ENCODE results near the gene CHAD. TPM values are rescaled to one million over a fixed set of nuclear protein-coding genes. Genes with fewer than 3 reads are reported as not detected.

Gene CHAD
- total RNA-seq, 1 experiment from 2014 or later: 0.09 TPM

DNA sequence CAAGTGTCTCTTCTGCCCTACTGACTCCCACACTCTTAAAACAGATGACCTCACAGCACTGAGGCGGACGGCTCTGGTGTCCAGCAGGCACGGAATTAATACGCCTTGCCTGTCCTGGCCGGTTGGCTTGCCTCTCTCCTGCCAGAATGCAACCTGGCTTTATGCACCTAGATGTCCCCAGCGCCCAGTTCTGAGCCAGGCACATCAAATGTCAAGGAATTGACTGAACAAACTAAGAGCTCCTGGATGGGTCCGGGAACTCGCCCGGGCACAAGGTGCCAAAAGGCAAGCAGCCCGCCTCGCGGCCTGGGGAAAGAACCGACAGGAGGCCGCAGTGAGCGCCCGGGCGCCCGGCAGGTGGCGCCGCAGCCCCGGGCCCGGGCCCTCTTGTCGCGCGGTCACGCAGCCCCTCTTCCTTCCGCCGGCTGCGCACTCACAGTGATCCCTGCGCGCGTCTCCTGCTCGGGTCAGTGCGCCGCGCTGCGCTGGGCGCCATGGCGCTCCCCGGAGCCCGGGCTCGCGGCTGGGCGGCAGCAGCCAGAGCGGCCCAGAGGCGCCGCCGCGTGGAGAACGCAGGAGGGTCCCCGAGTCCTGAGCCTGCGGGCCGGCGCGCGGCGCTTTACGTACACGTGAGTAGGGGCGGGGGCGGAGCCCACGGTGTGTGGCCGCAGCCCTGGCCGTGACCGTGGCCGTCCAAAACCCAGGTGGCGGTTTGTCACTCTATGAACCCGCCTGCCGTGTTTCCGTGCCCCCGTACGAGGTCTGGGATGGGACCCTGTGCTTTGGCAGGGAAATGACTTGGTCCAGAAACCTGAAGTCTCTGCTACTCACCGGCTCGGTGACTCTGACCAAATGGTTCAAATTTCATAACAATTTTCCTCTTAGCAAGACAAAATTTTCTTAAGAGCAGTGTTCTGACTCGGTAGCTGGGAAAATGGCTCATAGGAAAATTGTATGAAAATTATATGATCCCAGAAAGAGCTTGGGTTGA is 10.0 kb upstream of the CHAD start, which contains the start of gene RSAD1:
Gene RSAD1 (plus strand): TSS at position 470 of the 991 bp plus-strand sequence. CDS start 25 bp downstream, at position 495.
- DNase-seq (ENCODE audit: low spot score) (peak; percentile 83), ATAC-seq (peak; percentile 82)
- ChIA-PET CTCF (interaction anchor here (0.5 to 2.8 kb wide), 41 partner anchors 9 to 478 kb away, joined by 3 to 42 read pairs (median 4); partner anchors contain the start of genes CACNA1G, CHAD, LRRC59 and TMEM92), POLR2A (interaction anchor here (0.6 to 1.4 kb wide), 4 partner anchors 32 to 82 kb away, joined by 3 to 7 read pairs (median 4); partner anchors contain the start of genes CACNA1G and LRRC59)
- H3K27me3 Mint-ChIP-seq (ENCODE audit: low read depth): peaks cover 20% of the 10 kb centered on the region
- peaks cover 5% of the 10 kb centered on the region for H3K36me3 Mint-ChIP-seq
- H3K4me3 Mint-ChIP-seq: peak within 1 kb of the TSS; percentile 81
- peak within 1 kb of the TSS; percentile 68; the same call in 1 of the 2 replicates for H3K27ac Mint-ChIP-seq
- H3K9me3 Mint-ChIP-seq: no peaks in the 10 kb centered on the region
- peaks cover 14% of the 10 kb centered on the region for H3K4me1 Mint-ChIP-seq
- TF ChIP-seq KAT7 (CRISPR knock-in tag; IDR thresholded peaks at IDR 0.05; ENCODE audit: borderline replicate concordance) (0 out of 2 replicates have a peak, but pooled peaks have one; percentile 87), ZNF671 (CRISPR knock-in tag; IDR thresholded peaks at IDR 0.05) (no peak), ESRRA (CRISPR knock-in tag; IDR thresholded peaks at IDR 0.05; ENCODE audit: borderline replicate concordance) (peak; percentile 81; the same call in 1 of the 2 replicates), NR3C1 (CRISPR knock-in tag; conservative IDR thresholded peaks at IDR 0.05; ENCODE audit: low read depth) (0 out of 2 replicates have a peak, but pooled peaks have one; percentile 31), ZNF423 (CRISPR knock-in tag; IDR thresholded peaks at IDR 0.05) (peak; percentile 59), CBFB (CRISPR knock-in tag; IDR thresholded peaks at IDR 0.05; ENCODE audit: low read depth) (0 out of 2 replicates have a peak, but pooled peaks have one; percentile 69), ZBTB21 (CRISPR knock-in tag; IDR thresholded peaks at IDR 0.05; ENCODE audit: borderline replicate concordance) (0 out of 2 replicates have a peak, but pooled peaks have one; percentile 32), FOXJ3 (CRISPR knock-in tag; IDR thresholded peaks at IDR 0.05; ENCODE audit: borderline replicate concordance) (no peak), SP1 (CRISPR knock-in tag; conservative IDR thresholded peaks at IDR 0.05) (0 out of 2 replicates have a peak, but pooled peaks have one; percentile 54), GABPB1 (CRISPR knock-in tag; IDR thresholded peaks at IDR 0.05) (peak; percentile 72; the same call in 1 of the 2 replicates), CREM (CRISPR knock-in tag; IDR thresholded peaks at IDR 0.05) (peak; percentile 70), ZNF317 (CRISPR knock-in tag; IDR thresholded peaks at IDR 0.05; ENCODE audit: borderline replicate concordance, low read depth) (0 out of 2 replicates have a peak, but pooled peaks have one; percentile 41), ETV6 (CRISPR knock-in tag; IDR thresholded peaks at IDR 0.05) (peak; percentile 82), ZNF219 (CRISPR knock-in tag; IDR thresholded peaks at IDR 0.05; ENCODE audit: borderline replicate concordance) (no peak), RELA (CRISPR knock-in tag; IDR thresholded peaks at IDR 0.05; ENCODE audit: borderline replicate concordance) (peak; percentile 83; the same call in 1 of the 2 replicates), FOXP1 (CRISPR knock-in tag; IDR thresholded peaks at IDR 0.05; ENCODE audit: borderline replicate concordance) (peak; percentile 71; the same call in 1 of the 2 replicates)
- TF ChIP-seq, protein P1, sequence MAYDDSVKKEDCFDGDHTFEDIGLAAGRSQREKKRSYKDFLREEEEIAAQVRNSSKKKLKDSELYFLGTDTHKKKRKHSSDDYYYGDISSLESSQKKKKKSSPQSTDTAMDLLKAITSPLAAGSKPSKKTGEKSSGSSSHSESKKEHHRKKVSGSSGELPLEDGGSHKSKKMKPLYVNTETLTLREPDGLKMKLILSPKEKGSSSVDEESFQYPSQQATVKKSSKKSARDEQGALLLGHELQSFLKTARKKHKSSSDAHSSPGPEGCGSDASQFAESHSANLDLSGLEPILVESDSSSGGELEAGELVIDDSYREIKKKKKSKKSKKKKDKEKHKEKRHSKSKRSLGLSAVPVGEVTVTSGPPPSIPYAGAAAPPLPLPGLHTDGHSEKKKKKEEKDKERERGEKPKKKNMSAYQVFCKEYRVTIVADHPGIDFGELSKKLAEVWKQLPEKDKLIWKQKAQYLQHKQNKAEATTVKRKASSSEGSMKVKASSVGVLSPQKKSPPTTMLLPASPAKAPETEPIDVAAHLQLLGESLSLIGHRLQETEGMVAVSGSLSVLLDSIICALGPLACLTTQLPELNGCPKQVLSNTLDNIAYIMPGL (CRISPR knock-in tag; IDR thresholded peaks at IDR 0.05): peak; percentile 98
- TF ChIP-seq, protein P2, sequence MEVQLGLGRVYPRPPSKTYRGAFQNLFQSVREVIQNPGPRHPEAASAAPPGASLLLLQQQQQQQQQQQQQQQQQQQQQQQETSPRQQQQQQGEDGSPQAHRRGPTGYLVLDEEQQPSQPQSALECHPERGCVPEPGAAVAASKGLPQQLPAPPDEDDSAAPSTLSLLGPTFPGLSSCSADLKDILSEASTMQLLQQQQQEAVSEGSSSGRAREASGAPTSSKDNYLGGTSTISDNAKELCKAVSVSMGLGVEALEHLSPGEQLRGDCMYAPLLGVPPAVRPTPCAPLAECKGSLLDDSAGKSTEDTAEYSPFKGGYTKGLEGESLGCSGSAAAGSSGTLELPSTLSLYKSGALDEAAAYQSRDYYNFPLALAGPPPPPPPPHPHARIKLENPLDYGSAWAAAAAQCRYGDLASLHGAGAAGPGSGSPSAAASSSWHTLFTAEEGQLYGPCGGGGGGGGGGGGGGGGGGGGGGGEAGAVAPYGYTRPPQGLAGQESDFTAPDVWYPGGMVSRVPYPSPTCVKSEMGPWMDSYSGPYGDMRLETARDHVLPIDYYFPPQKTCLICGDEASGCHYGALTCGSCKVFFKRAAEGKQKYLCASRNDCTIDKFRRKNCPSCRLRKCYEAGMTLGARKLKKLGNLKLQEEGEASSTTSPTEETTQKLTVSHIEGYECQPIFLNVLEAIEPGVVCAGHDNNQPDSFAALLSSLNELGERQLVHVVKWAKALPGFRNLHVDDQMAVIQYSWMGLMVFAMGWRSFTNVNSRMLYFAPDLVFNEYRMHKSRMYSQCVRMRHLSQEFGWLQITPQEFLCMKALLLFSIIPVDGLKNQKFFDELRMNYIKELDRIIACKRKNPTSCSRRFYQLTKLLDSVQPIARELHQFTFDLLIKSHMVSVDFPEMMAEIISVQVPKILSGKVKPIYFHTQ (CRISPR knock-in tag; IDR thresholded peaks at IDR 0.05): no peak
- TF ChIP-seq, protein P3, sequence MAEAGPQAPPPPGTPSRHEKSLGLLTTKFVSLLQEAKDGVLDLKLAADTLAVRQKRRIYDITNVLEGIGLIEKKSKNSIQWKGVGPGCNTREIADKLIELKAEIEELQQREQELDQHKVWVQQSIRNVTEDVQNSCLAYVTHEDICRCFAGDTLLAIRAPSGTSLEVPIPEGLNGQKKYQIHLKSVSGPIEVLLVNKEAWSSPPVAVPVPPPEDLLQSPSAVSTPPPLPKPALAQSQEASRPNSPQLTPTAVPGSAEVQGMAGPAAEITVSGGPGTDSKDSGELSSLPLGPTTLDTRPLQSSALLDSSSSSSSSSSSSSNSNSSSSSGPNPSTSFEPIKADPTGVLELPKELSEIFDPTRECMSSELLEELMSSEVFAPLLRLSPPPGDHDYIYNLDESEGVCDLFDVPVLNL (CRISPR knock-in tag; IDR thresholded peaks at IDR 0.05; ENCODE audit: borderline replicate concordance, low read depth): no peak
- TF ChIP-seq, protein P4, sequence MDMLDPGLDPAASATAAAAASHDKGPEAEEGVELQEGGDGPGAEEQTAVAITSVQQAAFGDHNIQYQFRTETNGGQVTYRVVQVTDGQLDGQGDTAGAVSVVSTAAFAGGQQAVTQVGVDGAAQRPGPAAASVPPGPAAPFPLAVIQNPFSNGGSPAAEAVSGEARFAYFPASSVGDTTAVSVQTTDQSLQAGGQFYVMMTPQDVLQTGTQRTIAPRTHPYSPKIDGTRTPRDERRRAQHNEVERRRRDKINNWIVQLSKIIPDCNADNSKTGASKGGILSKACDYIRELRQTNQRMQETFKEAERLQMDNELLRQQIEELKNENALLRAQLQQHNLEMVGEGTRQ (CRISPR knock-in tag; IDR thresholded peaks at IDR 0.05): peak; percentile 59
- TF ChIP-seq, protein P5, sequence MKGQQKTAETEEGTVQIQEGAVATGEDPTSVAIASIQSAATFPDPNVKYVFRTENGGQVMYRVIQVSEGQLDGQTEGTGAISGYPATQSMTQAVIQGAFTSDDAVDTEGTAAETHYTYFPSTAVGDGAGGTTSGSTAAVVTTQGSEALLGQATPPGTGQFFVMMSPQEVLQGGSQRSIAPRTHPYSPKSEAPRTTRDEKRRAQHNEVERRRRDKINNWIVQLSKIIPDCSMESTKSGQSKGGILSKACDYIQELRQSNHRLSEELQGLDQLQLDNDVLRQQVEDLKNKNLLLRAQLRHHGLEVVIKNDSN (CRISPR knock-in tag; IDR thresholded peaks at IDR 0.05): peak; percentile 26; the same call in 1 of the 2 replicates
- TF ChIP-seq, protein P6, sequence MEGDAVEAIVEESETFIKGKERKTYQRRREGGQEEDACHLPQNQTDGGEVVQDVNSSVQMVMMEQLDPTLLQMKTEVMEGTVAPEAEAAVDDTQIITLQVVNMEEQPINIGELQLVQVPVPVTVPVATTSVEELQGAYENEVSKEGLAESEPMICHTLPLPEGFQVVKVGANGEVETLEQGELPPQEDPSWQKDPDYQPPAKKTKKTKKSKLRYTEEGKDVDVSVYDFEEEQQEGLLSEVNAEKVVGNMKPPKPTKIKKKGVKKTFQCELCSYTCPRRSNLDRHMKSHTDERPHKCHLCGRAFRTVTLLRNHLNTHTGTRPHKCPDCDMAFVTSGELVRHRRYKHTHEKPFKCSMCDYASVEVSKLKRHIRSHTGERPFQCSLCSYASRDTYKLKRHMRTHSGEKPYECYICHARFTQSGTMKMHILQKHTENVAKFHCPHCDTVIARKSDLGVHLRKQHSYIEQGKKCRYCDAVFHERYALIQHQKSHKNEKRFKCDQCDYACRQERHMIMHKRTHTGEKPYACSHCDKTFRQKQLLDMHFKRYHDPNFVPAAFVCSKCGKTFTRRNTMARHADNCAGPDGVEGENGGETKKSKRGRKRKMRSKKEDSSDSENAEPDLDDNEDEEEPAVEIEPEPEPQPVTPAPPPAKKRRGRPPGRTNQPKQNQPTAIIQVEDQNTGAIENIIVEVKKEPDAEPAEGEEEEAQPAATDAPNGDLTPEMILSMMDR (IDR thresholded peaks at IDR 0.05): peak; percentile 61
- TF ChIP-seq, protein P7, sequence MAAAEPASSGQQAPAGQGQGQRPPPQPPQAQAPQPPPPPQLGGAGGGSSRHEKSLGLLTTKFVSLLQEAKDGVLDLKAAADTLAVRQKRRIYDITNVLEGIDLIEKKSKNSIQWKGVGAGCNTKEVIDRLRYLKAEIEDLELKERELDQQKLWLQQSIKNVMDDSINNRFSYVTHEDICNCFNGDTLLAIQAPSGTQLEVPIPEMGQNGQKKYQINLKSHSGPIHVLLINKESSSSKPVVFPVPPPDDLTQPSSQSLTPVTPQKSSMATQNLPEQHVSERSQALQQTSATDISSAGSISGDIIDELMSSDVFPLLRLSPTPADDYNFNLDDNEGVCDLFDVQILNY (CRISPR knock-in tag; IDR thresholded peaks at IDR 0.05): peak; percentile 94
- TF ChIP-seq, protein P8, sequence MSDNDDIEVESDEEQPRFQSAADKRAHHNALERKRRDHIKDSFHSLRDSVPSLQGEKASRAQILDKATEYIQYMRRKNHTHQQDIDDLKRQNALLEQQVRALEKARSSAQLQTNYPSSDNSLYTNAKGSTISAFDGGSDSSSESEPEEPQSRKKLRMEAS (CRISPR knock-in tag; IDR thresholded peaks at IDR 0.05): peak; percentile 85; the same call in 1 of the 2 replicates
